ENCODE data around the gene RPRML.

- TF ChIP-seq POLR2A (IDR thresholded peaks at IDR 0.05) (no peak), POLR2AphosphoS5 (IDR thresholded peaks at IDR 0.05) (no peak)
- TF ChIP-seq, protein P1, sequence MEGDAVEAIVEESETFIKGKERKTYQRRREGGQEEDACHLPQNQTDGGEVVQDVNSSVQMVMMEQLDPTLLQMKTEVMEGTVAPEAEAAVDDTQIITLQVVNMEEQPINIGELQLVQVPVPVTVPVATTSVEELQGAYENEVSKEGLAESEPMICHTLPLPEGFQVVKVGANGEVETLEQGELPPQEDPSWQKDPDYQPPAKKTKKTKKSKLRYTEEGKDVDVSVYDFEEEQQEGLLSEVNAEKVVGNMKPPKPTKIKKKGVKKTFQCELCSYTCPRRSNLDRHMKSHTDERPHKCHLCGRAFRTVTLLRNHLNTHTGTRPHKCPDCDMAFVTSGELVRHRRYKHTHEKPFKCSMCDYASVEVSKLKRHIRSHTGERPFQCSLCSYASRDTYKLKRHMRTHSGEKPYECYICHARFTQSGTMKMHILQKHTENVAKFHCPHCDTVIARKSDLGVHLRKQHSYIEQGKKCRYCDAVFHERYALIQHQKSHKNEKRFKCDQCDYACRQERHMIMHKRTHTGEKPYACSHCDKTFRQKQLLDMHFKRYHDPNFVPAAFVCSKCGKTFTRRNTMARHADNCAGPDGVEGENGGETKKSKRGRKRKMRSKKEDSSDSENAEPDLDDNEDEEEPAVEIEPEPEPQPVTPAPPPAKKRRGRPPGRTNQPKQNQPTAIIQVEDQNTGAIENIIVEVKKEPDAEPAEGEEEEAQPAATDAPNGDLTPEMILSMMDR (IDR thresholded peaks at IDR 0.05) = peak; percentile 49 to 78
Measured at GRCh38 chr17:46940692-46941404, 38.2 kb downstream of the RPRML start.

All from suprapubic skin (tissue), 4 donors.